ENCODE results near the gene SSMEM1. TPM values are rescaled to one million over a fixed set of nuclear protein-coding genes. Genes with fewer than 3 reads are reported as not detected.
"Not testable (repeated sequence)": the region's sequence is repeated elsewhere in the genome, so short reads cannot be mapped to it uniquely, and the experiment has no call there.

The SSMEM1 gene
- total RNA-seq, 4 donors from 2014 or later, result not detected

DNA sequence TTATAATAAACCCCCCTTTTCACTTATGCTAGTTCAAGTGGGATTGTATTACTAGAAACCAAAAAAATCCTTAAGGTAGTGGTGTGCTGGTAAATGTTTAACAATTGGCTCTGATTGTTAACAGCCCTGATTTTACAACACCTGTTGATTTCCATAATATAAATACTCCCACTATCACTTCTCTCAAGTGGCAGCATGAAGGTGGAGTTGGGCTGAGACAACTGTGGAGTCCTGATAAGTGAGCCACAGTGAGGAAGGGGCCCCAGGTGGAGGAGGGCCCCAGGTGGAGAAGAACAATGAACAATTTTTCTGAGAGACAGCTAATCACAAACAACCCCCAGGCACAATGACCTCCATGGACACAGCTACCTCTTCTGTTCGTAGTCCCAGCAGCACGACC lies 26.4 kb downstream of the SSMEM1 start:
- WGBS, 2 donors, result 78 to 81% methylated on average over 2 of the region's 2 CpGs
- H3K27me3 ChIP-seq, result no peaks in the 10 kb centered on the region
- no peak overlapping the region for H3K27ac ChIP-seq
- no peaks in the 10 kb centered on the region for H3K9me3 ChIP-seq
- no peaks in the 10 kb centered on the region for H3K36me3 ChIP-seq
- H3K4me3 ChIP-seq, result no peak overlapping the region
- TF ChIP-seq EP300 (IDR thresholded peaks at IDR 0.05), result no peak
- TF ChIP-seq POLR2A (IDR thresholded peaks at IDR 0.05), result no peak
- TF ChIP-seq, protein P1, sequence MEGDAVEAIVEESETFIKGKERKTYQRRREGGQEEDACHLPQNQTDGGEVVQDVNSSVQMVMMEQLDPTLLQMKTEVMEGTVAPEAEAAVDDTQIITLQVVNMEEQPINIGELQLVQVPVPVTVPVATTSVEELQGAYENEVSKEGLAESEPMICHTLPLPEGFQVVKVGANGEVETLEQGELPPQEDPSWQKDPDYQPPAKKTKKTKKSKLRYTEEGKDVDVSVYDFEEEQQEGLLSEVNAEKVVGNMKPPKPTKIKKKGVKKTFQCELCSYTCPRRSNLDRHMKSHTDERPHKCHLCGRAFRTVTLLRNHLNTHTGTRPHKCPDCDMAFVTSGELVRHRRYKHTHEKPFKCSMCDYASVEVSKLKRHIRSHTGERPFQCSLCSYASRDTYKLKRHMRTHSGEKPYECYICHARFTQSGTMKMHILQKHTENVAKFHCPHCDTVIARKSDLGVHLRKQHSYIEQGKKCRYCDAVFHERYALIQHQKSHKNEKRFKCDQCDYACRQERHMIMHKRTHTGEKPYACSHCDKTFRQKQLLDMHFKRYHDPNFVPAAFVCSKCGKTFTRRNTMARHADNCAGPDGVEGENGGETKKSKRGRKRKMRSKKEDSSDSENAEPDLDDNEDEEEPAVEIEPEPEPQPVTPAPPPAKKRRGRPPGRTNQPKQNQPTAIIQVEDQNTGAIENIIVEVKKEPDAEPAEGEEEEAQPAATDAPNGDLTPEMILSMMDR (IDR thresholded peaks at IDR 0.05), result no peak
- no peaks in the 10 kb centered on the region for H3K4me1 ChIP-seq
- DNase-seq (ENCODE audit: low spot score in 2 of 2), result no peak

DNA sequence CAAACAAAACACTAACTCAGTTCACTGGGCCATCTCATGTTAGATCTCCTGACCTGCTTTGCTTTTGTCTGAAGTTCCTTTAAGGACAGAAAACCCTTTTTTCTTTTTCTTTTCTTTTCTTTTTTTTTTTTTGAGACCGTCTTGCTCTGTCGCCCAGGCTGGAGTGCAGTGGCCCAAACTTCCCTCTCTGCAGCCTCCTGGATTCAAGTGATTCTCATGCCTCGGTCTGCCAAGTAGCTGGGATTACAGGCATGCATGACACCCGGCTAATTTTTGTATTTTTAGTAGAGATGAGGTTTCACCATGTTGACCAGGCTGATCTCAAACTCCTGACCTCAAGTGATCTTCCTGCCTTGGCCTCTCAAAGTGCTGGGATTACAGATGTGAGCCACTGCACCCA lies 28.7 kb downstream of the SSMEM1 start:
- DNase-seq (ENCODE audit: low spot score in 2 of 2); H3K27me3 ChIP-seq; H3K4me1 ChIP-seq; H3K36me3 ChIP-seq; H3K27ac ChIP-seq; H3K9me3 ChIP-seq; H3K4me3 ChIP-seq: not testable (repeated sequence)
- WGBS, 2 donors, result 51 to 56% methylated on average over 4 of the region's 4 CpGs

DNA sequence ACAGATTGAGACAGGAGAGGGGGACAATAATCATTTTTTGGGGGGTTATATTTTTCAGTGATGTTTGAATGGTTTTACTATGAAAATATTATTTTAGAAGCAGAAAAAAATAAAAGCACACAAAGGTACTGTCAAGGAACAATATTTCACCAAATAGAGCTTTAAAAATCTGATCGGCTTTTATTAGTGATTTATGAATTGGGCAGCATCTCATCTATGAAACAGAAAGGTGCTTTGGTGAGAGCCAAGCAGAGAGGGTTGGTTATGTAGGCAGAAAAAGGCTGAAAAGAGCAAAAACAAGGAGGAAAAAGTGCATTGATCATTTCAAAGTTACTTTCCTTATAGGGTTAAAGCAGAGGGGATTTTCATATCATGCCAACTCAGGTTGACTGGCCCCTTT lies 32.6 kb downstream of the SSMEM1 start:
- H3K4me3 ChIP-seq, result no peak overlapping the region
- no peak overlapping the region for H3K27ac ChIP-seq
- H3K9me3 ChIP-seq, result no peaks in the 10 kb centered on the region
- no peak for TF ChIP-seq POLR2A (IDR thresholded peaks at IDR 0.05)
- DNase-seq (ENCODE audit: low spot score in 2 of 2), result no peak
- peaks cover 0 to 10% (median 0%) of the 10 kb centered on the region in 4 donors for H3K4me1 ChIP-seq
- no peaks in the 10 kb centered on the region for H3K36me3 ChIP-seq
- 90 to 97% methylated on average over 1 of the region's 1 CpG for WGBS, 2 donors
- no peaks in the 10 kb centered on the region for H3K27me3 ChIP-seq

DNA sequence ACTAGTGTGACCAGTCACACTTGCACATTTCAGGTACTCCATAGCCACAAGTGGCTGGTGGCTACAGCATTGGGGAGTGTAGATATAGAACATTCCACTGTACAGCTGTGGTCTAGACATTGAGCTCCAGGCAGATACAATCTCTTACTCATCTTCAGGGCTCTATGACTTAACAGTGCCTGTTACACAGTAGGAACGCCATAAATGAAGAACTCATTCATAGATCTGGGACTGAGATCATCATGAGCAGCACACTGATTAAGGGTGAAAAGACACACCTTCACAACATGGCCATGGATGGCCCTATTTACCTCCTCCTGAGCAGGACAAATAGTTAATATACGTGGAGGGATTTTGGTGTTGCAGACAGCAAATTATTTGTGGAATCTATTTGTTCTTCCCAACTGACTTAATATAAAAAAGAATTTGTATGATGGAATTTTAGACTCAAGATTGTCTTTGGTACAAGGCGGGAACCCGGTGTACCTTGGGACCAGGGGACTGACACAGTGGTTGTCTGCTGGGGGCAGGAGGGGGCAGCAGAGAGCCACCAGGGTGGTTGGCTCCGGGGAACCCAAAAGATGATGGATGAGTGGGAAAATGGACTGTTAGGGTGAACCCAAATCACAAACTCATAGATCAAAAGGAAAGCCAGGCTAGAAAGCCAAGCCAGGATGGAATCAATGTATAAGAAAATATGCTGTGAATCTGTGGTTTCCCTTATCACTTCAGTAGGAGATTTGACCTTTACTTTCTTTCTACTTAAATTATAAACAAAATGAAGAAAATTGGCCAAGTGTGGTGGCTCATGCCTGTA lies 34.7 kb downstream of the SSMEM1 start:
- TF ChIP-seq POLR2A (IDR thresholded peaks at IDR 0.05) (no peak), EP300 (IDR thresholded peaks at IDR 0.05) (no peak)
- TF ChIP-seq, protein P1 (IDR thresholded peaks at IDR 0.05), result peak; percentile 57 to 71 (median 63)
- Histone ChIP-seq H3K27ac (no peak overlapping the region), H3K4me1 (peaks cover 0 to 10% (median 0%) of the 10 kb centered on the region in 4 donors), H3K4me3 (no peak overlapping the region), H3K9me3 (peaks cover 0 to 5% (median 0%) of the 10 kb centered on the region in 4 donors), H3K27me3 (no peaks in the 10 kb centered on the region), H3K36me3 (no peaks in the 10 kb centered on the region)
- WGBS, 2 donors, result 30 to 41% methylated on average over 5 of the region's 5 CpGs
- peak; percentile 19 to 41 for DNase-seq (ENCODE audit: low spot score in 2 of 2)

DNA sequence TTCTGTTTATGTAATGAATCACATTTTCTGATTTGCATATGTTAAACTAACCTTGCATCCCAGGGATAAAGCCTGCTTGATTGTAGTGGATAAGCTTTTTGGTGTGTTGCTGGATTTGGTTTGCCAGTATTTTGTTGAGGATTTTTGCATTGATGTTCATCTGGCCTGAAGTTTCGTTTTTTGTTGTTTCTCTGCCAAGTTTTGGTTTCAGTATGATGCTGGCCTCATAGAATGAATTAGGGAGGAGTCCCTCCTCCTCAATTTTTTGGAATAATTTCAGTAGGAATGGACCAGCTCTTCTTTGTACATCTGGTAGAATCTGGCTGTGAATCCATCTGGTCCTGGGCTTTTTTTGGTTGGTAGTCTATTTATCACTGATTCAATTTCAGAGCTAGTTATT lies 35.8 kb downstream of the SSMEM1 start:
- H3K36me3 ChIP-seq; H3K27me3 ChIP-seq; H3K4me3 ChIP-seq; H3K4me1 ChIP-seq; H3K9me3 ChIP-seq; DNase-seq (ENCODE audit: low spot score in 2 of 2); H3K27ac ChIP-seq: not testable (repeated sequence)
- WGBS, 2 donors, result 0 to 5% methylated on average over 1 of the region's 1 CpG

DNA sequence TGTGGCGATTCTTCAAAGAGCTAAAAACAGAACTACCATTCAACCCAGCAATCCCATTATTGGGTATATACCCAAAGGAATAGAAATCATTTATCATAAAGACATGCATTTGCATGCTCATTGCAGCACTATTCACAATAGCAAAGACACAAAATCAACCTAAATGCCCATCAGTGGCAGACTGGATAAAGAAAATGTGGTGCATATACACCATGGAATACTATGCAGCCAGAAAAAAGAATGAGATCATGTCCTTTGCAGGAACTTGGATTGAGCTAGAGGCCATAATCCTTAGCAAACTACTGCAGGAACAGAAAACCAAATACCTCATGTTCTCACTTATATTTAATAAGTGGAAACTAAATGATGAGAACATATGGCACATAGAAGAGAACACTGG lies 38.8 kb downstream of the SSMEM1 start:
- H3K4me1 ChIP-seq; H3K36me3 ChIP-seq; H3K27ac ChIP-seq; DNase-seq (ENCODE audit: low spot score in 2 of 2); H3K4me3 ChIP-seq; H3K27me3 ChIP-seq; H3K9me3 ChIP-seq: not testable (repeated sequence)
- WGBS, 2 donors, result 93 to 96% methylated on average over 1 of the region's 1 CpG

DNA sequence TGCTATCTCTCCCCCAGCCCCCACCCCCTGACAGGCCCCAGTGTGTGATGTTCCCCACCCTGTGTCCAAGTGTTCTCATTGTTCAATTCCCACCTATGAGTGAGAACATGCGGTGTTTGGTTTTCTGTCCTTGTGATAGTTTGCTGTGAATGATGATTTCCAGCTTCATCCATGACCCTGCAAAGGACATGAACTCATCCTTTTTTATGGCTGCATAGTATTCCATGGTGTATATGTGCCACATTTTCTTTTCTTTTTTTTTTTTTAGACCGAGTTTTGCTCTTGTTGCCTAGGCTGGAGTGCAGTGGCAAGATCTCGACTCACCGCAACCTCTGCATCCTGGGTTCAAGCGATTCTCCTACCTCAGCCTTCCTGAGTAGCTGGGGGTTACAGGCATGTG lies 41.2 kb downstream of the SSMEM1 start:
- not testable (repeated sequence) for DNase-seq (ENCODE audit: low spot score in 2 of 2); H3K27ac ChIP-seq; H3K4me1 ChIP-seq; H3K27me3 ChIP-seq; H3K36me3 ChIP-seq; H3K4me3 ChIP-seq
- H3K9me3 ChIP-seq, result peaks cover 0 to 16% (median 0%) of the 10 kb centered on the region in 4 donors
- 91 to 99% methylated on average over 5 of the region's 5 CpGs for WGBS, 2 donors

DNA sequence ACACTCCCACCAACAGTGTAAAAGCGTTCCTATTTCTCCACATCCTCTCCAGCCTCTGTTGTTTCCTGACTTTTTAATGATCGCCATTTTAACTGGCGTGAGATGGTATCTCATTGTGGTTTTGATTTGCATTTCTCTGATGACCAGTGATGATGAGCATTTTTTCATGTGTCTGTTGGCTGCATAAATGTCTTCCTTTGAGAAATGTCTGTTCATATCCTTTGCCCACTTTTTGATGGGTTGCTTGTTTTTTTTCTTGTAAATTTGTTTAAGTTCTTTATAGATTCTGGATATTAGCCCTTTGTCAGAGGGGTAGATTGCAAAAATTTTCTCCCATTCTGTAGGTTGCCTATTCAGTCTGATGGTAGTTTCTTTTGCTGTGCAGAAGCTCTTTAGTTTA lies 42.0 kb downstream of the SSMEM1 start:
- WGBS, 2 donors, result 93 to 98% methylated on average over 3 of the region's 3 CpGs
- H3K27me3 ChIP-seq; H3K27ac ChIP-seq; DNase-seq (ENCODE audit: low spot score in 2 of 2); H3K4me1 ChIP-seq; H3K4me3 ChIP-seq; H3K36me3 ChIP-seq: not testable (repeated sequence)
- peaks cover 0 to 21% (median 0%) of the 10 kb centered on the region in 4 donors for H3K9me3 ChIP-seq
